Measurements from ENCODE around the gene MAGI3.
"Not testable (repeated sequence)": the region's sequence is repeated elsewhere in the genome, so short reads cannot be mapped to it uniquely, and the experiment has no call there.

The MAGI3 gene

DNA sequence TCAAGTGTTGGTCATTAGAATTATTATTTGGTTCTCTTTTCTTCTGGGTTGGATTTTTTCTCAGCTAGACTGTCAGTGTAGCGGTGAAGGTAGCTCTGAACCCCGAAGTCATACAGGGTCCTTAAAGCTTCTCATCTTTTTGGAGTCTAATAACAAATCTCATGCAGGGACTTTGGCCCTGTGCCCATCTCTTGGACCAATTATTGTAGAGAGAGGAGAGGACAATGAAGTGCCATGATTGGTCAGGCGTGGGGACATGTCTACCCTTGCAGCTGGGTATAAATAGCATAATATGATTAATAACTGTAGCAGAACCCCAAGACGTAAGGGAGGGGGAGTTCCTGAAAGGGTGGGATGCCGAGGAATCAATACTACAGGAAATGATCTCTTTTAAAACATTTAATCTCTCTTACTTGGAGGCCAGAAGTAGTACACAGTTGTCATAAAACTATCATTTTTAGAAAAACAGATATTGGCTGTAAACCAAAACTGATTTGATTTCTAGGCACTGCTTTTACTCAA lies 8.8 kb downstream of the MAGI3 start:
- no peak for DNase-seq (ENCODE audit: low spot score)

GRCh38 chr1:113401067-113401466 lies 10.8 kb downstream of the MAGI3 start:
- no peak for DNase-seq (ENCODE audit: low spot score)

DNA sequence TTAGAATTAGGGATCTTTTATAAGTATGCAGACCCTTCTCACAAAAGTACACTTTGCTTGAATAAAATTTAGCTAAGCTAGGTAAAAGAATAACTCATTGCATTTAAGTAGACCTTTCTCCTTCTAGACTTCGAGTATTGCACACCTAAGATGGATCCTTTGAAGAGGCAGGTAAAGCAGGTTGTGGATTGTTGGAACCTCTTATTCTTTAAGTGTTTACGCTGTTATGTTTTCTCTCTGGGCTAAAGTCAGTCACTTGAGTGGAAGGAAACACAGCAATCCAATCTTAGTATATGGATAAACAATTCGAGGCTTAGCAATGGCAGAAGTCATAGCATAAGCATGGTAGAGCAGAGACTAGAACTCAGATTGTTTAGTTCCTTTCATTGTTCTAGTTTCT lies 11.4 kb downstream of the MAGI3 start:
- DNase-seq (ENCODE audit: low spot score): no peak

DNA sequence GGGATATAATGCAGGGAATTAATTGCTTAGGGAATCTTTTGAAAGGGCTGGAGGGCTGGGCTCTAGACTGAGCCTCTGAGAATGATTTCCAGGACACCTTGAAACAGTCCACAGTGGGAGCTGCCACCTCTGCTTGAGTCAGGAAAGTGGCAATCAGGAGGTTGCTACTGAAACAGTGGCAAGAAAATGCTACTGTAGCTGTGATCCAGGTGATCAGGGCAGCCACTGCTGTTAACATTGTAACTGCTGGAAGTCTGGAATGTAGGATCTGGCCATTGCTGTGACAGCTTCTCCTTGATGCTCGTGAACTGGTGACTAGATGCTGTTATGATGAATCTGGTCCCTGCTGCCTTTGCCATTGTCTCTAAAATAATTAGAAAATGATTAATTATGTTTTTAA lies 12.8 kb downstream of the MAGI3 start:
- DNase-seq (ENCODE audit: low spot score): no peak

- DNase-seq (ENCODE audit: low spot score): no peak
These were observed 15.3 kb downstream of the MAGI3 start for GRCh38 chr1:113405573-113405972.

DNA sequence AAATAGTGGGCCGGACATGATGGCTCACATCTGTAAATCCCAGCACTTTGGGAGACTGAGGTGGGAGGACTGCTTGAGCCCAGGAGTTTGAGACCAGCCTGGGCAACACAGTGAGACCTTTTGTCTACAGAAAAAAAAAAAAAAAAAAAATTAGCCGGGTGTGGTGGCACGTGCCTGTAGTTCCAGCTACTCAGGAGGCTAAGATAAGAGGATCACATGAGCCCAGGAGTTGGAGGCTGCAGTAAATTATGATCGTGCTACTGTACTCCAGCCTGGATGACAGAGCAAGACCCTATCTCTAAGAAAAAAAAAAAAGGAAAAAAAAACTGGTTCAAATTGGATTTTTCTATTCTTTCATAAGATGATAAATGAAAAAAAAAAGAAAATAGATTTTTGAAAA lies 15.8 kb downstream of the MAGI3 start:
- not testable (repeated sequence) for DNase-seq (ENCODE audit: low spot score)

- no peak for DNase-seq (ENCODE audit: low spot score)
These were observed 19.0 kb downstream of the MAGI3 start for GRCh38 chr1:113409363-113409762.

DNA sequence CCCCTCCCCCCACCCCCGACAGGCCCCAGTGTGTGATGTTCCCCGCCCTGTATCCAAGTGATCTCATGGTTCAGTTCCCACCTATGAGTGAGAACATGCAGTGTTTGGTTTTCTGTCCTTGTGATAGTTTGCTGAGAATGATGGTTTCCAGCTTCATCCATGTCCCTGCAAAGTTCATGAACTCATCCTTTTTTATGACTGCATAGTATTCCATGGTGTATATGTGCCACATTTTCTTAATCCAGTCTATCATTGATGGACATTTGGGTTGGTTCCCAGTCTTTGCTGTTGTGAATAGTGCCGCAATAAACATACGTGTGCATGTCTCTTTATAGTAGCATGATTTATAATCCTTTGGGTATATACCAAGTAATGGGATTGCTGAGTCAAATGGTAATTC lies 21.7 kb downstream of the MAGI3 start:
- not testable (repeated sequence) for DNase-seq (ENCODE audit: low spot score)

DNA sequence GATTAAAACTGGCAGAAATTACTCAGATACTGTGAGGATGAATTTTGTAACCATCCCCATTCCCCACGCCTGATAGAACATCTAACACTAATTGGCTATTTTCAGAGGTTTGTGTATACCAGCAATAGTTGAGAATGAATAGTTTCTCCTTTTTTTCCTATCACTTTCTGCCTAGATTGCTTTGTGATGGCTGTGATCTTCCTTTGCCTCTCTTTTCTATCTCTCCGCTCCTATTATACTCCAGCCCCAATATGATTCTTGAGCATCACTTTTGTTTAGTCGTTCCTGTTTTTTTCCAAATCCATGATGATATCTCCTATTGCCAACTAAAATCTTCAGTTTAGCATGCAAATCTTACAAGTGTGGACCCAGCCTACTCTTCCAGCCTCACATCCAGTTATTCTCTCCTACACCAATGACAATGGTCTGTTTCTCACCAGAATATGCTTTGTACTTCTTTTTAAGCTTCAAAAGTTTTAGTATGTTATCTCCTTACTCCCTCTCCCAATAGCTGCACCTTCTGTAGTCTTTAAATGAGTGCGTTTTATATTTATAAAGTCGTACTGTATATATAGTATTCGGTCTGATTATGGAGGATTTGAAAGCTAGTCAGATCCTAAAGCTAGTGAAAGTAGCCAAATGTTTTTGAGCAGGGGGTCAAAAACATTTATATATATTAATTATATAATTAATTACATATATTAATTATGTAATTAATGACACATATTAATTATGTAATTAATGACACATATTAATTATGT lies 25.2 kb downstream of the MAGI3 start:
- no peak for DNase-seq (ENCODE audit: low spot score)

DNA sequence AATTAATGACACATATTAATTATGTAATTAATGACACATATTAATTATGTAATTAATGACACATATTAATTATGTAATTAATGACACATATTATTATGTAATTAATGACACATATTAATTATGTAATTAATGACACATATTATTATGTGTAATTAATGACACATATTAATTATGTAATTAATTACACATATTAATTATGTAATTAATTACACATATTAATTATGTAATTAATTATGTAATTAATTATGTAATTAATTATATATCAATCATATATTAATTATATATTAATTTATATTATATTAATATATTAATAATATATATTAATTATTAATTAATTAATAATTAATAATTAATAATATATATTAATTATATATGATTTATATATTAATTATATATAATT lies 25.8 kb downstream of the MAGI3 start:
- DNase-seq (ENCODE audit: low spot score): not testable (repeated sequence)

GRCh38 chr1:113416496-113416895 lies 26.2 kb downstream of the MAGI3 start:
- no peak for DNase-seq (ENCODE audit: low spot score)

DNA sequence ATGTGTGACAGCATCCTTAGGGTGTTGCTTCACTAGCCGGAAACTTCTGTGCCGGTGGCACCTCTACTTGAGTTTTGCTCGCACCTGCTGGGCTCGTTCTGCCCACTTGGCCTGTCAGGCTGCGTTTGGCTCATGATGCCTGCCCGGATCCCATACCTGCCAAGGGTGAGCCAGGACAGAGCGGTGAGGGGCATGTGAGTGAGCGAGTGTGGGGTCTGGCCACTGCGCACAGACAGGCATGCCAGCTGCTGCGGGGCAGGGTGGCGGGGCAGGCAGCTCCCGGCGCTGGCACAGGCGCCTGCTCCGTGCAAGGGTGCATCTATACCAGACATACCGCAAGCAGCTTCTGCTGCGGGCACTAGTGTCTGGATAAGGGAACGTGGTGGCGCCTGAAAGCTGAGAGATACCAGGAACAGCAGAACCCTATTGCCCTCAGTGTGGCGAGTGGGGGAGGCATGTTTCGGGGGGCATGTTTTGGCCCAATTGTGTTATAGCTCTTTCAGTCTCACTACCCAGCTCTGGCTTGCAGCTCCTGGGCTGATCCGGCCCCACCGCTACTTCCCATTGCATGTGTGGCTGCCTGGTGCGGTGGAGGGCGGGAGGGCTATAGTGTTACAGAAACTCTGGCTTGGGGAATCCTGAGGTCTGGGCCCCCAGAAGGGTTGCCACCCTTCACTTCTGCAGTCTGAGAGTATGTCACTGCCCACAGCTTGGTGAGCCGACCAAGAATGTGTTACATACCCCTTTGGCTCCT lies 32.2 kb downstream of the MAGI3 start:
- DNase-seq (ENCODE audit: low spot score): no peak

DNA sequence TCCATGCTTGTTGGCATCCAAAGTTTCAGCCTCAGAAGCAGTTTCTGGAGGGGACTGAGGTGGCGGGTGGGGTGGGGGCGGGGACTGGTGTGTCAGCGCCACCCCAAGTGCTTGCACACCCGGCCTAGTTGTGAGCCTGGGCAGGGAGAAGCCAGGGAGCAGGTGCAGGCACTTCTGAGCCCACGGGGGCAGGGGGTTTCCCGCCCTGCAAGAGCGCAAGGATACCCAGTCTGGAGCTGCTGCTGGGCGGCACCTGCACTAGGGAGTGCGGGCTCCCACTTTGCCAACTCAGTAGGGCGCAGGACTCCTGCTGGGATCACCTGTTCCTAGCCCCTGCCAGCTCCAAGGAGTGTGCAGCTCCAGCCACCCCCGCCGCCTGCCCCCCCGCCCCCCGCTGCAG lies 33.5 kb downstream of the MAGI3 start:
- no peak for DNase-seq (ENCODE audit: low spot score)

- no peak for DNase-seq (ENCODE audit: low spot score)
These were observed 39.3 kb downstream of the MAGI3 start for GRCh38 chr1:113429461-113430153.

DNA sequence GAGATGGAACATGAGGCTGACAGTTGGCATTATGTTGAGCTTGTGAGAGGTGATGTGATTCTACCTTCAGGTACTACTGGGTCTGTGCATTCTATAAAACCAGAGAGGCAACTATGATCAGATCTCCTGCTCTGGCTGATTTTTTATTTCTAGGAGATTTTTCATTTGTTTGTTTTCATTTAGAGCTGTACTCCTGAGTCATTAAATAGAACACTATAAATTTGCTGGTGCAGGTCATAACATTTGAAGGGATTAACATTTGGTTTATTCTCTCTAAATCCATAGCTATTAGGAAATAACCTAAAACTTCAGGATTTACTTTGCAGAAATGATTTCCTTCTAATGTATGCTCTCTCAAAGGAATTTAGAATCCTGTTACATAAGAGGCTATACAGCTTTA lies 42.9 kb downstream of the MAGI3 start:
- DNase-seq (ENCODE audit: low spot score): no peak

DNA sequence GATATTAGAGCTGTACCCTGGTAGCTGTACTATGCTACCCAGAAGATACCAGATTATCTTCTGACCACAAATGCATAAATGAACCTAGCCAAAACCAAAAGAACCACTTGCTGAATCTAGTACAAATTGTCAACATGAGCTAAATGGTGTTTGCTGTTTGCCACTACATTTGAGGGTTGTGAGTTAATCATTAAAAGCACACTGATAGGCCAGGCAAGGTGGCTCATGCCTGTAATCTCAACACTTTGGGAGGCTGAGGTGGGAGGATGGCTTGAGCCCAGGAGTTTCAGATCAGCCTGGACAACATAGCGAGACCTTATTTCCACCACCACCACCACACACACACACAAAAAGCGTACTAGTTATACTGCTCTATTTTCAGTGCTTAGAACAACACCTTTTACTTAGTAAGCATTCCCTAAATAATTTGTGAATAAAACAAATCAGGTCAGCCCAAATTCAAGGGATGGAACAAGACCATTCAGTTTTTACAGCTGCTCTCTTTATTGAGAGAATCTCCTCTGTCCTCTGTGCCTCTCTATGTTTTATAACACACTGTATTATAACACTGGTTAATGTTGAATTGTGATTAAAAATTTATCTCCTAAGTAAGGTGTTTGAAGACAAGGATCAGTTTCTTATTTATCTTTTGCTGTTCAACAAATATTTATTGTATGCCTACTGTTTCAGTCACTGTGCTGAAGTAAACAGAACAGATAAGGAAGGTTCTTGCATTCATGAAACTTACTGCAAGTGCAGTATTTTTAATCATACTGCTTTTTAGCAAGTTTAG lies 44.0 kb downstream of the MAGI3 start:
- DNase-seq (ENCODE audit: low spot score): no peak

DNA sequence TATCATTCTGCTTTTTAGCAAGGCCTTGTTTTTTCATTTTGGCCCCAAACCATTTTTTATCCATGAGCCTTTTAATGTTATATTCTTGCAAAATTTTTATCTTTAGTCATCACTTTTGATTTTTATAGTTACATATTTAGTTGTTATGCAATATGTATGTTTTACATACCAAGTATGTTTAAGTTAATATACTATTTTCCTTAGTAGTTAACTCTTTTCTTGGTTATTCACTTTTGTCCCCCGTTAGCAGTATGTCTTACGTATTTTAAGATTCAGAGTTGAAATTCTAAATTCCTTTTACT lies 44.5 kb downstream of the MAGI3 start:
- no peak for DNase-seq (ENCODE audit: low spot score)

DNA sequence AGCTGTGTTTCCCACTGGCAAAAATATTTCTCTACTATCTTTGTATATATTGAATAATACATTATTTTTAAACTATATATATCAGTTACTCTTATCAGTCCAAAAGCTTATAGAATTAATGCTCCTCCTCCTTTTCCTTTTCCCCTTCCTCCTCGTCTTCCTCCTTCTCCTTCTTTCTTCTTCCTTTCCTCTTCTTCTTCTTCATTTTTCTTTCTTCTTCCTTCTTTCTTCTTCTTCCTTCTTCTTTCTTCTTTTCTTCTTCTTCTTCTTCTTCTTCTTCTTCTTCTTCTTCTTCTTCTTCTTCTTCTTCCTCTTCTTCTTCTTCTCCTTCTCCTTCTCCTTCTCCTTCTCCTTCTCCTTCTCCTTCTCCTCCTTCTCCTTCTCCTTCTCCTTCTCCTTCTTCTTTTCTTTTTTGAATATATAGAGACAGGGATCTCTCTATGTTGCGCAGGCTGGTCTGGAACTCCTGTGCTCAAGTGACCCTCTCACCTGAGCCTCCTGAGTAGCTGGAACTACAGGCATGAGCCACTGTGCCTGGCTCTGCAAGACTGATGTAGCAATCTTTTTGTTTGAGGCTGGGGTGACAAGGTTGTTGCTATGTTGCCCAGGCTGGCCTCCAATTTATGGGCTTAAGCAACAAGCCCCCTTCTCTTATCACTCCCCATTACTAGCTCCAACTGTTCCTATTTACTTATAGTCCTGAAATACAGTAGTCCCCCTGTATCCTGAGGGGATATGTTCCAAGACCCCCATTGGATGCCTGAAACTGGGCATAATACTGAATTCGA lies 47.4 kb downstream of the MAGI3 start:
- DNase-seq (ENCODE audit: low spot score): no peak

GRCh38 chr1:113438505-113439276 lies 48.4 kb downstream of the MAGI3 start:
- DNase-seq (ENCODE audit: low spot score): no peak

DNA sequence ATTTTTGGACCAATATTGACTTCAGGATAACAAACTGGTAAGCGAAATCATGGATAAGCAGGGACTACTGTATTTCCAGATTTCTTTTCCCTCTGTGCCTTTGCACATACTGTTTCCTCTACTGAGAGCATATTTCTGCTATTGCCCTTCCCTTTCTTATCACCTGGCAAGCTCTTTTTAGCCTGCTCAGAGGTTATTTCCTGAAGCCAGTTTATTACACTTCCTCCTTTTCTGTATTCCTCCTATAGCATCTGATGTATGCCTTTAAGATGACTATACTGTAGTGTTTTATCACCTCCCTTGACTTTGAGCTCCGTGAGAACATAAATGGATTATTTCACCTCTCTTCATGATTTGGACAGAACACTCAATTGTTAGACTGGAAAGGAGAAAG lies 49.0 kb downstream of the MAGI3 start:
- no peak for DNase-seq (ENCODE audit: low spot score)

DNA sequence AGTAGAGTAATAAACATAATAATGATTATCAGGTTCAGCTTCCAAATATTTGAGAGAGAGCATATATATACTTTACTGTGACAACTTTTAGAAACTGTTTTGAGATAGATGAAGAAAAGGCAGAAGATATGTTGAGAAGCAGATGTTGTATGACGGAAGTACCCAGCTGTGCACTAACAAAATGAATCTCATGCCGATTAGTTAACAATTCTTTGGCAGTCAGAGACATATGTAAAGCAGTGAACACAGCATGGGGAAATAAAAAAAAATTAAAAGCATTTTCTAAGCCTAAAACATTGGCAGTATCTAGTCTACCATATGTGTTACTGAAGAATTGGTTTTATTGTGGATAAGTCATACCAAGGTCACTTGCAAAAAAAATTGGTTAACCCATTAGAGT lies 51.8 kb downstream of the MAGI3 start:
- DNase-seq (ENCODE audit: low spot score): no peak

Measured in GM03348 (cell line).